Measurements from ENCODE around the gene GBGT1. TPM values are rescaled to one million over a fixed set of nuclear protein-coding genes. Genes with fewer than 3 reads are reported as not detected.

GBGT1 gene
- total RNA-seq, 1 donor: 3.3 TPM

- Histone ChIP-seq H2AFZ (ENCODE audit: low read length) (no peak overlapping the region), H3K27me3 (ENCODE audit: insufficient read depth, low read length) (peaks cover 15% of the 10 kb centered on the region), H3K36me3 (ENCODE audit: insufficient read depth, low read length) (no peaks in the 10 kb centered on the region), H3K27ac (ENCODE audit: low read depth, low read length) (no peak overlapping the region), H3K79me2 (ENCODE audit: insufficient read depth, low read length) (no peaks in the 10 kb centered on the region), H4K20me1 (ENCODE audit: insufficient read depth, low read length) (peaks cover 57% of the 10 kb centered on the region), H3K9me3 (ENCODE audit: low read depth, low read length) (no peaks in the 10 kb centered on the region), H3K4me3 (ENCODE audit: insufficient read depth, low read length) (peak overlapping the region; percentile 62), H3K4me2 (ENCODE audit: insufficient read depth, low read length) (peak overlapping the region; percentile 59), H3K4me1 (ENCODE audit: insufficient read depth, low read length) (peaks cover 27% of the 10 kb centered on the region)
- TF ChIP-seq CTCF (IDR thresholded peaks at IDR 0.05; ENCODE audit: extremely low read depth, low read depth, low read length): no peak
- DNase-seq (ENCODE audit: insufficient read length, low spot score, missing footprints): peak; percentile 99
Observed at GRCh38 chr9:133125941-133126696, 37.6 kb downstream of the GBGT1 start.

DNA sequence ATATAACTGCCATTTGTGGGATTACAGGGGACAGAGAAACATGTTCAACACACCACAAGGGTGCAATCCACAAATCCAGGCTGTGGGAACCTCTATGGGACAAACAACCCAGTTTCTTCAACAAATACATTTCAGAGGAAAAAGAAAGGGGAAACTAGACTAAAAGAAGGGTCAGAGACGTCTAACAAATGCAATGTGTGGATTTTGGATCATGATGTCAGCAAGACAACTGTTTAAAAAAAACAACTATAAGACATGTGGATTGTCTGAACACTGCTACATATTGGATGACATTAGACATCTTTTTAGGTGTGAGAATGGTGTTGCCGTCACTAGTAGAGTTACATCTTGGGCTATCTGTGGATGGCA lies 38.8 kb downstream of the GBGT1 start:
- H4K20me1 ChIP-seq (ENCODE audit: insufficient read depth, low read length): peaks cover 60% of the 10 kb centered on the region

DNA sequence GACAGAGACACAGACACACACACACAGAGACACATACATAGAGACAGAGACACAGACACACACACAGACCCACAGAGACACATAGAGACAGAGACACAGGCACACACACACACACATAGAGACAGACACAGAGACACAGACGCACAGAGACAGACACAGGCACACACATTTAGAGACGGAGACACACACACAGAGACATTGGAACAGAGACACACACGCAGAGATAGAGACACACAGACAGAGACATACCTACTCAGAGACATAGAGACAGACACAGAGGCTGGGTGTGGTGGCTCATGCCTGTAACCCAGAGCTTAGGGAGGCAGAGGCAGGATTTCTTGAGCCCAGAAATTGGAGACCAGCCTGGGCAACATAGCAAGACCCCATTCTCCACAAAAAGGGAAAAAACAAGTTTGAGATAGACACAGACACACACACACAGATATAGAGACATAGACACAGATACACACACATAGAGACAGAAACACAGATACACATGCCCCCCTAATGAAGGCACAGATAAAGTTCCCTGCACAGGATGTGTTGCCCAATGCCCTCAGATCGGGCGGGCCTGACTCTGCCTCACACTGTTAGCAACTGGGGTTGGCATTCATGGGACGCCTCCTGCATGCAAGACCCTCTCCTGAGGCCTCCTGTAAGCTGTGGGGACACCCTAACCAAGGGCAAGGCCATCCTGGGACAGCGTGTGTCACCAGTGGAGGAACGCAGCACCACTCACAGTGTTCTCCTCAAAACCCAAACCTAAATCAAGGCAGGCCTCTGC lies 39.4 kb downstream of the GBGT1 start:
- Histone ChIP-seq H3K79me2 (ENCODE audit: insufficient read depth, low read length) (no peaks in the 10 kb centered on the region), H3K4me2 (ENCODE audit: insufficient read depth, low read length) (no peak overlapping the region), H3K27me3 (ENCODE audit: insufficient read depth, low read length) (peaks cover 10% of the 10 kb centered on the region), H3K27ac (ENCODE audit: low read depth, low read length) (no peak overlapping the region), H2AFZ (ENCODE audit: low read length) (no peak overlapping the region), H3K36me3 (ENCODE audit: insufficient read depth, low read length) (no peaks in the 10 kb centered on the region), H3K9me3 (ENCODE audit: low read depth, low read length) (no peaks in the 10 kb centered on the region), H3K4me1 (ENCODE audit: insufficient read depth, low read length) (peaks cover 39% of the 10 kb centered on the region), H4K20me1 (ENCODE audit: insufficient read depth, low read length) (peaks cover 59% of the 10 kb centered on the region), H3K4me3 (ENCODE audit: insufficient read depth, low read length) (no peak overlapping the region)
- DNase-seq (ENCODE audit: insufficient read length, low spot score, missing footprints): no peak
- no peak for TF ChIP-seq CTCF (IDR thresholded peaks at IDR 0.05; ENCODE audit: extremely low read depth, low read depth, low read length)

More for the DNA sequence above, 38.8 kb downstream of the GBGT1 start:
- Histone ChIP-seq H3K79me2 (ENCODE audit: insufficient read depth, low read length) (no peaks in the 10 kb centered on the region), H3K4me1 (ENCODE audit: insufficient read depth, low read length) (peaks cover 34% of the 10 kb centered on the region), H3K4me3 (ENCODE audit: insufficient read depth, low read length) (no peak overlapping the region), H3K27me3 (ENCODE audit: insufficient read depth, low read length) (peaks cover 10% of the 10 kb centered on the region), H3K27ac (ENCODE audit: low read depth, low read length) (no peak overlapping the region), H3K9me3 (ENCODE audit: low read depth, low read length) (no peaks in the 10 kb centered on the region), H3K36me3 (ENCODE audit: insufficient read depth, low read length) (no peaks in the 10 kb centered on the region), H2AFZ (ENCODE audit: low read length) (no peak overlapping the region), H3K4me2 (ENCODE audit: insufficient read depth, low read length) (no peak overlapping the region)
- DNase-seq (ENCODE audit: insufficient read length, low spot score, missing footprints): no peak
- no peak for TF ChIP-seq CTCF (IDR thresholded peaks at IDR 0.05; ENCODE audit: extremely low read depth, low read depth, low read length)
